ENCODE results near the gene SF1. TPM values are rescaled to one million over a fixed set of nuclear protein-coding genes. Genes with fewer than 3 reads are reported as not detected.

Gene SF1
- total and polyA plus RNA-seq, 2 of the 8 experiments (the other 6 are each of a cell fraction or from before 2014, with no cell fraction given) = 72.7 to 353 TPM

- Histone ChIP-seq H3K36me3 (ENCODE audit: control insufficient read depth in 2 of 4, insufficient read depth in 4 of 4, low read length in 3 of 4) (no peaks in the 10 kb centered on the region), H3K14ac (ENCODE audit: insufficient read length) (no peak overlapping the region), H2AFZ (ENCODE audit: low read length) (no peak overlapping the region), H3K4me2 (ENCODE audit: insufficient read depth in 1 of 2, low read depth in 2 of 2, low read length in 2 of 2) (no peak overlapping the region), H3K18ac (ENCODE audit: extremely low read depth, low read length) (no peak overlapping the region), H4K8ac (ENCODE audit: extremely low read depth, insufficient read depth, low read length) (peak overlapping the region; percentile 28; the same call in 1 of the 2 replicates), H3K4me3 (ENCODE audit: extremely low read depth in 1 of 4, insufficient read depth in 2 of 4, low read depth in 3 of 4, low read length in 4 of 4) (no peak overlapping the region), H3K79me1 (ENCODE audit: low read depth, low read length) (no peaks in the 10 kb centered on the region), H2BK15ac (ENCODE audit: low read length) (no peak overlapping the region), H3K56ac (replicated peaks; ENCODE audit: insufficient read length, low read depth, low read length) (no peak overlapping the region), H2AK5ac (ENCODE audit: low read depth, low read length) (no peak overlapping the region), H3K27me3 (replicated peaks in 1 of 4; ENCODE audit: control insufficient read depth in 3 of 4, extremely low read depth in 1 of 4, insufficient read depth in 3 of 4, low read length in 3 of 4) (no peaks in the 10 kb centered on the region), H3K79me2 (ENCODE audit: control insufficient read depth in 1 of 2, insufficient read depth in 2 of 2, low read length in 2 of 2) (no peaks in the 10 kb centered on the region), H2BK12ac (ENCODE audit: low read depth, low read length) (no peak overlapping the region), H3K4ac (replicated peaks; ENCODE audit: insufficient read length, low read depth, low read length) (no peak overlapping the region), H4K5ac (ENCODE audit: insufficient read length, low read depth, low read length) (no peak overlapping the region), H3K9me3 (ENCODE audit: insufficient read depth in 2 of 2, low read depth in 1 of 2, low read length in 1 of 2) (no peaks in the 10 kb centered on the region), H2BK5ac (ENCODE audit: low read depth, low read length) (no peak overlapping the region), H4K20me1 (replicated peaks in 1 of 2; ENCODE audit: control insufficient read depth in 1 of 2, insufficient read depth in 2 of 2, low read length in 2 of 2) (no peaks in the 10 kb centered on the region), H3K23me2 (ENCODE audit: low read depth, low read length) (no peaks in the 10 kb centered on the region), H4K91ac (replicated peaks; ENCODE audit: insufficient read length, low read length) (no peak overlapping the region), H2BK120ac (replicated peaks; ENCODE audit: low read depth, low read length) (no peak overlapping the region), H3K27ac (ENCODE audit: low read depth, low read length) (no peak overlapping the region), H2BK20ac (ENCODE audit: low read length) (no peak overlapping the region), H3K23ac (ENCODE audit: insufficient read length) (no peak overlapping the region), H3K4me1 (replicated peaks in 1 of 4; ENCODE audit: control insufficient read depth in 3 of 4, insufficient read depth in 4 of 4, low read length in 3 of 4) (peaks cover 2 to 30% (median 21%) of the 10 kb centered on the region in 4 experiments), H3K9ac (replicated peaks in 1 of 4; ENCODE audit: extremely low read depth in 1 of 4, low read depth in 3 of 4, low read length in 3 of 4) (no peak overlapping the region)
- CTCF ChIA-PET (ENCODE audit: partially characterized antibody) = interaction anchor here (23.6 to 23.7 kb wide), 2 partner anchors 10 kb away, joined by 376 read pairs; partner anchors contain the start of genes PYGM and RASGRP2
- POLR2A ChIA-PET (ENCODE audit: partially characterized antibody) = interaction anchor here (29.2 to 42.9 kb wide), 2 partner anchors 7 to 10 kb away, joined by 1087 read pairs; partner anchors contain the start of genes PYGM, RASGRP2 and SF1
- WGBS, 2 experiments (ENCODE audit: extremely low coverage in 1 of 2, insufficient coverage in 1 of 2, insufficient read length in 1 of 2, insufficient replicate concordance in 2 of 2, low coverage in 1 of 2, low lambda C conversion rate in 2 of 2, missing lambda C conversion rate in 1 of 2) = 89% methylated on average over 13 of the region's 13 CpGs; no CpG with 5 or more reads in 1 of the 2 experiments
- FAIRE-seq (no peak), DNase-seq (ENCODE audit: low read depth in 1 of 2, low spot score in 2 of 2) (no peak)
- TF ChIP-seq JUN (IDR thresholded peaks at IDR 0.05; ENCODE audit: low read depth, low read length) = no peak
- no peak for TF ChIP-seq CBX8 (IDR thresholded peaks at IDR 0.05; ENCODE audit: borderline replicate concordance, low read depth, low read length)
- TF ChIP-seq SUZ12 (IDR thresholded peaks at IDR 0.05; ENCODE audit: low read length) = no peak
- TF ChIP-seq SP4 (IDR thresholded peaks at IDR 0.05; ENCODE audit: low read length) = no peak
- no peak for TF ChIP-seq RFX5 (IDR thresholded peaks at IDR 0.05; ENCODE audit: borderline replicate concordance, low read depth, low read length)
- no peak for TF ChIP-seq CEBPB (IDR thresholded peaks at IDR 0.05; ENCODE audit: low read depth, low read length)
- no peak for TF ChIP-seq EZH2 (IDR thresholded peaks at IDR 0.05; ENCODE audit: low read depth, low read length, severe bottlenecking)
- TF ChIP-seq TAF1 (IDR thresholded peaks at IDR 0.05; ENCODE audit: low read depth, low read length) = no peak
- no peak for TF ChIP-seq E2F6 (IDR thresholded peaks at IDR 0.05)
Observed at GRCh38 chr11:64755681-64756361, 22.5 kb downstream of the SF1 start.

Measured in H1 (cell line).